ENCODE data around the gene SERPINA6.
"Not testable (repeated sequence)": the region's sequence is repeated elsewhere in the genome, so short reads cannot be mapped to it uniquely, and the experiment has no call there.

SERPINA6 gene, protein sequence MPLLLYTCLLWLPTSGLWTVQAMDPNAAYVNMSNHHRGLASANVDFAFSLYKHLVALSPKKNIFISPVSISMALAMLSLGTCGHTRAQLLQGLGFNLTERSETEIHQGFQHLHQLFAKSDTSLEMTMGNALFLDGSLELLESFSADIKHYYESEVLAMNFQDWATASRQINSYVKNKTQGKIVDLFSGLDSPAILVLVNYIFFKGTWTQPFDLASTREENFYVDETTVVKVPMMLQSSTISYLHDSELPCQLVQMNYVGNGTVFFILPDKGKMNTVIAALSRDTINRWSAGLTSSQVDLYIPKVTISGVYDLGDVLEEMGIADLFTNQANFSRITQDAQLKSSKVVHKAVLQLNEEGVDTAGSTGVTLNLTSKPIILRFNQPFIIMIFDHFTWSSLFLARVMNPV

DNA sequence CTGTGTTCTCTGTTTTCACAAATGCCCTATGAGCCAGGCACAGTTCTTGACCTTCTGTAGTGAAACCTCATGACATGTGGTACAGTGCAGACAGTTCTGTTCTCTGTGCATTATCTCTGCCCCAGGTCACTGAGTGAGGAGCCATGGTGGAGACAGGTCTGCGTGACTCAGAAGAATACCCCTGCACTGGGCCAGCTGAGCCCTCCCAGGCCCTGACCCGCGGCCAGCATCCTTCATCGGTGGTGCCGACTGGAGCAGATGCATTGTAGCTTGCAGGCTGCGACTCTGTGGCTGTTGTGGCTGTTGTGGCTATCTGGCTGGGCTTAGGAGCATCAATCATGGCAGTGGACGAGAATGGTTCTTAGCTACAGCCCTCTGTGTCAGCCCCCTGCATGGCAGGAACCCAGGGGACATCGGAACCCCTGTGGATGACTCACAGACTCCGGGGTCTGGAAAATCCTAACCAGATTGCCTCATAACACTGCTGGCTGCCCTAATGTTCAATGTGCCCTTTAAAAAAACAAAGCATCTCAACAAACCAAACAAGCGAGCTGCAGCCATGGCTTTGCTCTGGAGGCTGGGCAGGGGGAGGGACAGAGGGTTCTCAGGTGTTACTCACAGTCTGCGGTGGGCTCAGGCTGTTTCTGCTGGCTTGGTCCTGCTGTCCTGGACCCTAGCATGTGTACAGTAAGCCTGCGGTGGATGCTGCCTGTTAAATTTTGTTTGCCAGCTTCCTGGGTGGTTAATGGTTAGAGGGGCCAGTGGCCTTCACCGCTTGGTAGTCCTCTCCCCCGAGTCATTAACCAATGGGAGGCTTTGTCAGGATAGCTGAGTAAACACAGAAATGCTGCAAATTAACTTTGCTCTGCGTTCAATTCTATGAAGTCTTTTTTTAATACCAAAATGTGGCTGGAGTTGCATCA, at the start of gene SERPINA6:
Gene SERPINA6, minus strand, starts transcription at position 689 of the 923 bp plus-strand sequence. CDS start 8,688 bp downstream, outside the sequence.
- no peak for DNase-seq

GRCh38 chr14:94372021-94372605, 49.0 kb upstream of the SERPINA6 start:
- DNase-seq: no peak

- no peak for DNase-seq
Observed at GRCh38 chr14:94370524-94370910, 47.4 kb upstream of the SERPINA6 start.

DNA sequence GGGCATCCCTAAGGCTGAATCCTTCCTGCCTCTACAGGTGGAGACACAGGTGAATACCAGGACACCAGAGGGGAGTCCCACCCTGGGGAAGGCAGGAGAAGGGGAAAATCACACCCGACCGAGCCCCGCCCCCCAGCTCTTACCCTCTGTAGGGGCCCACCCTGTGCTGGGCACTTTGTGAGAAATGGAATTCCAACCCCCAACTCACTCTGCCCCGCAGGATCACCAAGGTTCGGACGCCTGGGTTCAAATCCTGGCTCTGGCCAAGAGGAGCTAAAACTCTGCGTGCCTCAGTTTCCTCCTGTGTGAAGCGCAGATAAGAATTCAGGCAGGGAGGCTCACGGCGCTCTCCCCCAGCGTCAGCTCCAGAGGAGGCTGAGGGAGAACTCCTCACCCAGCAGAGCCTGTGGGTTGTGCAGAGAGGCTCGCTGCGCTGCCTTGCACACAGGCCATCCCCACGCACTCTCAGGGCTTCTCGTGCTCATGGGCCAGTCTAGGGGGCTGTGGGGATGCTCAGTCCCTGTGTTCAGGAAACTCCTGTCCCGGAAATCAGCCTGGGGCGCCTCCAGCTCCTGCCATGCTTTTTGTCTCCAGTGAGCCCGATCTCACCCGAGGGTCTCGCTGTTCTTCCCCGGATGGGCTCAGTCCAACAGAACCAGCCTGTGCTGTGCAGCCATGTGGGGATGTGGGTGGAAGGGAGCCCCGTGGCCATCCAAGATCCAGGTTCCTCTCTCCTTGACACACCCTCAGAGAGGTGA, 46.8 kb upstream of the SERPINA6 start:
- DNase-seq: not testable (repeated sequence)

GRCh38 chr14:94368956-94369355, 45.8 kb upstream of the SERPINA6 start:
- no peak for DNase-seq

DNA sequence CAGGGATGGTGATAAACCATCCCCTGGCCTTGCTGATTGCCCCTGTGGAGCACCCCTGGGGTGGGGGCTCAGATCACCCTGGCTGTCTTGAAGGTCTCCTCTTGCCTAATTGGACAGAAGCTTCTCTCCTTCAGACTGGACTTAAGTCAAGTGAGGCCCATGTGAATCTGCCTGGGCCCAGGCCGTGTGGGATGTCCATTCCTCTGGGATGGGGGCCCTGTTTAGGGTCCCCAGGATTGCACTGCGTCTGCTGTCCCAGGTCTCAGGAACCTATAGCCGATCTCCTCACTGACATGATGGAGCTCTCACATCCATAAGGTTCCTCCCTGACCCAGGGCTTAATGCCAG, 45.1 kb upstream of the SERPINA6 start:
- DNase-seq: no peak

DNA sequence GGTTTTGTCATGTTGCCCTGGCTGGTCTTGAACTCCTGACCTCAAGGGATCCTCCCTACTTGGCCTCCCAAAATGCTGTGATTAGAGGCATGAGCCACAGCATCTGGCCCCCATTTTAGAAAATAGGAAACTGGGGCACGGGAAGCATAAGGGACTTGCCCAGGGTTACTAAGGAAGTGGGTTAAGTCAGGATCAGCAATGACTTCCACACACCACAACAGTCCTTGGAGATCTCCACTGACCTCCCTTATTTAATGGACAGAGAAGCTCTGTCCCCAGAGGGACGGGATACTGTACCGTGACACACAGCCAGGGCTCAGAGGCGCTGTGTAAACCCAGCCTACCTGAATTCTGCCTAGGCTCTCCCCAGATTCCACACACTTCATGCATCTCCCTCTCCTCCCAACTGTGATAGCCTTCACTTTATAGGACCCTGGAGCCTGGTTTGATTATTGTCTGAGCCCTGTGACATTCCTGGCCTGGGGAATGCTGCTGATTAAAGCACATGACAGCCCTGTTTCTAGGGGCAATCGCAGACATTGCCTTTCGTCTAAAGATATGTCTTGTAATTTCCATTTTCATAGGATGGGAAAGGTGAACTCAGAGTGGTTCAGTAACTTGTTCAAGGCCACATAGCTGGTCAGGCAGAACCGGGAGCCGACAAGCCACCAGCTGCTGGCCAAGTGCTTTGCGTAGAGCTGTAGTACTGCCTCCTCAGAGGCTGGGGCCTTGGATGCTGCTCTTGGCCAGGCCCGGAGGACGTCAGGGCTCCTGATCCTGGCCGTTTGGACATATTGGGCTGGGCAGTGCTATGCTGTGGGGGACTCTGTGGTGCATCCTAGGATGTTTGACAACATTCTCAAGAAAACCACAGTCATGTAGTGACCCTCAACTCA, 44.5 kb upstream of the SERPINA6 start:
- no peak for DNase-seq

- no peak for DNase-seq
Observed at GRCh38 chr14:94366146-94366915, 43.2 kb upstream of the SERPINA6 start, which contains the start of gene SERPINA2. Gene SERPINA2, minus strand, starts transcription at chr14:94366698.

DNA sequence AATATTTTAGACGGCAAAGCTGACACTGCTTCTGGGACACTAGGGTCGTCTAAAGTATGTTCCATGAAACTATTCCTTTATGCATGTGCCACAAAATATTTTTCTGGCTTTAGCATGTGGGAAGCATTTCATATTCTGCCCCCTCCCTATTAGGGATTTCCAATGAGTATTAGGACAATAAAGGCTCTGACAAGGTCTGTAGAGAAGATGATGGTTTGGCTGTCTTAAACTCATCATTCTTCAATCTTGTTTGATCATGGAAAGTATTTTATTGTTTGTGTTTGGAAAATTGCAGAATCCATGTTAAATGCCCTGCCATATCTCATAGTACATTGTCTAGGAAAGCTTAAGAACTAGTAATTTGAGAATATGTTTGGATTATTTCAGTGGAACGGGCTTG, 42.5 kb upstream of the SERPINA6 start:
- DNase-seq: no peak

DNA sequence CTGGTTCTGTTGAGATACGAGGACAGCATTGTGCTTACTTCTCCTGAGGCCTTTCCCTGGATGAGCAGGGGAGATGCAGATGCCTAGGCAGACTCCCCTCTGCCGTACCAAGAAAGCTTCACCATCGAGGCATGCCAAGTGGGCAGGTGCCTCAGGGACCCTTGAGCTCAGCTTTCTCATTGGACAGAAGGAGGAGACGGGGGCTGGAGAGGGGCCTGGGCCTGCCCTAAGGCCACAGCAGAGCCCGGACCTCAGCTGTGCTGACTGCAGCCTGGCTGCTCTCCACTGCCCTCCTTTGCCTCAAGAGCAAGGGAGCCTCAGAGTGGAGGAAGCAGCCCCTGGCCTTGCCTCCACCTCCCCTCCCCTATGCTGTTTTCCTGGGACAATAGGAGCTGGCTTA, 41.8 kb upstream of the SERPINA6 start:
- no peak for DNase-seq

DNA sequence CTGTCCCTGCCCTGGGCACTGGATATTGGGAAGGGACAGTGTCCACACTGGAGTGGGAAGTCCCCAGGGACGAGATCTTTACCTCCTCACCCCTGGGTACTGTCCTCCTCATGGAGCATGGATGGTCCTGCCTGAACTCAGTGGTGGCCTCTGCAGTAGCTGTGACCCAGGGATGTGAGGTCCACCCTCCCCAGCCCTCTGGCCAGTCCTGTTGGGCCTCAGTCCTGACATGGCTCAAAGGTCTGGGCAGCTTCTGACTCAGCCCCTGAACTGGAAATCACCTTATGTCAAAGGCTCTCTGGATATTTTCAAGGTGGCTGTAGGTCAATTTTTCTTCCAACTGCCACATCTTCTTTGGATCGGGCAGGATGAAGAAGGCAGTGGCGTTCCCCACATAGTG, 40.9 kb upstream of the SERPINA6 start:
- DNase-seq: no peak

- no peak for DNase-seq
Observed at GRCh38 chr14:94363151-94363624, 40.1 kb upstream of the SERPINA6 start.

DNA sequence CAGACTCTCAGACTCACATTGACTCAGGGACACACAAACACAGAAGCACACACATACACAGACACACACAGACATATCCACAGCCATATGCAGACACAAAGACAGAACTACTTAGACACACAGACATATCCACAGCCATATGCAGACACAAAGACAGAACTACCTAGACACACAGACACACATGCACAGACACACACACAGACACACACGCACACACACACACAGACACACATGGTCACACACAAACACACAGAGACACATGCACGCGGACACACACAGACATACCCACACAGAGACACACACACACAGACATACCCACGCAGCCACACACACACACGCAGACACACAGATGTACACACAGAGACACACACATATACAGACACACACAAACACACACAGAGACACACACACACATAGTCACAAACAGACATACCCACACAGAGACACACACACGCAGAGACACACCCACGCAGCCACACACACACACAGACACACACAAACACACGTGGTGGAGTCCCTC, 39.5 kb upstream of the SERPINA6 start:
- DNase-seq: no peak

DNA sequence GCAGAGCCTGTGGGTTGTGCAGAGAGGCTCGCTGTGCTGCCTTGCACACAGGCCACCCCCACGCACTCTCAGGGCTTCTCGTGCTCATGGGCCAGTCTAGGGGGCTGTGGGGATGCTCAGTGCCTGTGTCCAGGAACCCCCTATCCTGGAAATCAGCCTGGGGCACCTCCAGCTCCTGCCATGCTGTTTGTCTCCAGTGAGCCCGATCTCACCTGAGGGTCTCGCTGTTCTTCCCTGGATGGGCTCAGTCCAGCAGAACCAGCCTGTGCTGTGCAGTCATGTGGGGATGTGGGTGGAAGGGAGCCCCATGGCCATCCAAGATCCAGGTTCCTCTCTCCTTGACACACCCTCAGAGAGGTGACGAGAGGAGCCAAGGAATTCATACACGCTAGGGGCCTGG, 38.5 kb upstream of the SERPINA6 start:
- no peak for DNase-seq

GRCh38 chr14:94360945-94361565, 37.9 kb upstream of the SERPINA6 start:
- no peak for DNase-seq

GRCh38 chr14:94357166-94357565, 34.0 kb upstream of the SERPINA6 start:
- DNase-seq: no peak

DNA sequence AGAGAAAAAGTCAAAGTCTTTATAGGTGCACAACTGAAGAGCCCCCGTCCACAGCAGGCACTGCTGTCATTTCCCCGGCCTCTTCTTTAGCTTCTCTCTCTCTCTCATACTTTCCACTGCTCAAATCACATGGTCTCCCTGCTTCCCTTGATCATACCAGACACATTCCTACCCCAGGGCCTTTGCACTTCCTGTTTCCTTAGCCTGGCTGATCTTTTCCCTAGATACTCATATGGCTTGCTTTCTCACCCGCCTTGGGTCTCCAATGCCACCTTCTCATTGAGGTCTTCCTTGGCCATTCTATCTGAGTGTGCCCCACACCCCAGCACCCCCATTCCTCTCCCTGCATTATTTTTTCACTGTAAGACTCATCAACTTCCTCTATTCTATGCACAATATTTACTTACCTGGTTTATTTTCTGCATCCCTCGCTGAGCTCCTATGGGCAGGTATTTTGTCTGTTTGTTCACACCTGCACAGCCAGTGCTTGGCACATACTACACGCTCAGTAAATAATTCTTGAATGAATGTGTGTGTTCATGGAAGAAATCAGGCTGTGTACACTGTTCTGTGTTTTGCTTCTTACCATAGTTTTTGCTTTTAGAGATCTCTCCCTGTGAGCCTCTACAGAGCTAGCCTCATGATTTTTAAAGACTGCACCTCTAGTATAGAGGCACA, 33.4 kb upstream of the SERPINA6 start:
- DNase-seq: no peak

DNA sequence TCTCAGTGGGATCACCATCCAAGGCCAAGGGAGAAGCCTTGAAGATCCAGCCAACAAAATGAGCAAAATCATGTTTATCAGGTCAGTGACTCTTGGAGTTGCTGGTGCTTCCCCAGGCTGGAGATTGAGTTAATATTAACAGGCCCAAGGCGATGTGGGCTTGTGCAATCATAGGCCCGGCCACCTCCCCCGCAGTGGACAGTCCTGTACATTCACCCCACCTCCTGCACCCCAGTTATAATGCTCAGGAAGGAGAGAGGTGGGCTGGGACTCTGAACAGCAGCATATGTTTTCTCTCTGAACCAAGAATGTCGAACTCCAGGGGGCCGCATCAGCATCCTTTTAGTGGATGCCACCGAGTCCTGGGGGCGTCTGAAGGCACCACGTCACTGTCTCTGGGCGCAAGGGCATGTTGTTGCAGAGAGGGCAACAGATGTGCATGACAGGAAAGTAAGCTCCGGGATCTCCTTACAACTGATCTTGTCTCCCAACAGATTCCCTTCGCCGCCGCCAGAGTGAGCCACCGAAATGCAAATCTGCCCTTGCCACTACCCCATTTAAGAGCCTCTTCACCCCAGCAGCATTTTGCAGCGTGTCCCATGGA, 32.2 kb upstream of the SERPINA6 start:
- DNase-seq: no peak

GRCh38 chr14:94354638-94355185, 31.6 kb upstream of the SERPINA6 start:
- DNase-seq: no peak

Measured in stimulated activated CD4-positive, alpha-beta T cell treated with anti-CD3 and anti-CD28 coated beads, Interleukin-1b, Interleukin-23, amount 100 ng/mL, for 48 hours (primary cell).